Effector CD8-positive, alpha-beta T cell (primary cell): ENCODE data around the gene RFT1.
"Not testable (repeated sequence)": the region's sequence is repeated elsewhere in the genome, so short reads cannot be mapped to it uniquely, and the experiment has no call there.

Source experiments
- DNase-seq: peaks from one replicate; lab custom pipeline; 2025; lab: John Stamatoyannopoulos, UW

RFT1 gene

GRCh38 chr3:53163444-53164387 is 33.5 kb upstream of the RFT1 start:
- no peak for DNase-seq

- DNase-seq = no peak
Measured at GRCh38 chr3:53162672-53163443, 32.6 kb upstream of the RFT1 start.

DNA sequence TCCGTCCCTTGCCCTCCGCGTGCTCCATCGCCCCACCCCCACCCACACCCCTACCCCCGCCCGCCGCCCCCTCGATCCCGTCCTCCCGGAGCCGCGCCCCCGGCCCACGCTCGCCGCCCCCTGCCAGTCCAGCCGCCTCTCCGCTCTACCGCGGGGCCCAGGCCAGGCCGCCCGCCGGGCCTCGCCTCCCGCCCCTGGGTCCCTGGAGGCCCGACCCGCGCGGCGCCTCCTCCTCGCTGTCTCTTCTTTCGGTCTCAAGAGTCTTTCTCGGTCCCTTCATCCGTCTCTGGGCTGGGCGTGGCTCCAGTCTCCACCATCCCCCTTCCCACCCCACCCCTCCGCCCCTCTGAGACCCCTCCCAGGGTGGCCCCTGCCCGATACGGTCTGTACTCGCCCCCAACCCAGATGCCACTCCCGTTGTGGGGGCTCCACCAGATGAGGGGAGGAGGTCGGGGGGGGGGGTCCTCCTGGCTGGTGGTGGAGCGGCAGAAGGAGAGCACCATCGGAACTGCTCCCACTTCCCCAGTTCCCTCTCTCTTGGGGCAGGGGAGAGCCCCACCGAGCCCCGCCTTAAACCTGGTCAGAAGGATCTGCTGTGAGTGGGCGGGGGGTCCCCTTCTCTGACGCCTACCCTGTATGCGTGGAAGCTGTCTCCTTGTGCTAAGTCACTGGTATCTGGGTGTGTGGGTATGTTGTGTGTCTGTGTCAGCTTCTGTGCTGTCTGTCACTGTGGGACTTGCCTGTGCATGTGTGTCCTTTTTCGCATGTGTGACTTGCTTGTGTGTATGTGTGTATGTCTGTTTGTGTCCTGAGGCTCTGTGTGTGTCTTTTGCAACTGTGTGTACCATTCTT is 31.8 kb upstream of the RFT1 start:
- DNase-seq = peak; percentile 8

DNA sequence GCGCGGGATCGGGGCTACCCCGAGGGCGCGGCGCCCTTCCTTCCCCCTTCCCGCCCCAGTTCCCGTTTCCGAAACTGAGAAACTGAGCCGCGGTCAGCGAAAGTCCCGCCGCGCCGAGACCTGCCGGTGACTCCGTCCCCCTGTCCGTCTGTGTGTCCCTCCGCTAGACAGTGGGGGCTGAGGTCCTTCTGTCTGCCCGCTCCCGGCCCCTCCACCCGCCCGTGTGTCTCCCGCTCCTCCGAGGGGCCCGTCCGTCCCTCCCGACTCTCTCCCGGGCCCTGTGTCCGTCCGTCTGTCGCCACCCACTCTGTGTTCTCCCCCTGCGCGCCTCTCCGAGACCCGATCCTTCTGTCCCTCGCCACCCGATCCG is 31.2 kb upstream of the RFT1 start:
- no peak for DNase-seq

DNA sequence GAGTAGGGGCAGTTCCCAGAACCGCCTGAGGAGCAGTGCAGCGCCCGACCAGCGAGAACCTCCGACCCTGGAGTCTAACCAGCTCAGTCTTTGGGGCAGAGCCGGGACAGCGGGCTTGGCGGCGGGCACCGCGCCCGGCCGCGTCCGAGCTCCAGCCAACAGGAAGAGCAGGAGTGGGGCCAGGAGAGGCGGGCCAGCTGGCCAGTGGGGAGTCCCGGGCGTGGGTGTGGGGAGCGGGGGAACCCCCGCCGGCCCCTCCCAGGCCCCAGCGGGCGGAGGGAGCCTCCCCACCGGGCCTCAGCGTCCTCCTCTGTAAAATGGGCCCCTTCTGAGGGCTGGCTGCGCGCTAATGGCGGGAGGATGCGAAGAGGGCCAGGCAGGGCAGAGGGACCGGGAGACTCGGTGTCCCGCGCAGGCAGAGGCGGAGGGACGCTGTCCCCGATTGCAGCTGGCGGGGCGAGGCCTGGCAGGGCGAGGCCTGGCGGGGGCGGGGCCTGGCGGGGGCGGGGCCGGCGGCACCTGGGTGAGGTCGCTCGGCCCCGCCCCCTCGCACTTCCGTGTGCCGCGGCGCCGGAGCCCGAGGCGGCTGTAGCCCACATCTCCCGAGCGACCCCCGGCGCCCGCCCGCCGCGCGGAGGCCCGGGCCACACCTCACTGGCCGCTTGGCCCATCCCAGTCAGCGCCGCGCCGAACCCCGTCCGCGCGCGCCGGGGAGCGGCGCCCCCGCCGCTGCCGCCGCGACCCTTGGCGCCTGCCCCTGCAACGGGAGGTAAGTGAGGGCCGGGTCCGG is 30.6 kb upstream of the RFT1 start, which contains the start of gene PRKCD:
Gene PRKCD (plus strand): TSS at position 550 of the 790 bp plus-strand sequence. CDS start 17,214 bp downstream, outside the sequence.
- peak; percentile 75 for DNase-seq

GRCh38 chr3:53160061-53160659 is 29.9 kb upstream of the RFT1 start:
- no peak for DNase-seq

- DNase-seq = no peak
Measured at GRCh38 chr3:53159156-53160060, 29.2 kb upstream of the RFT1 start.

DNA sequence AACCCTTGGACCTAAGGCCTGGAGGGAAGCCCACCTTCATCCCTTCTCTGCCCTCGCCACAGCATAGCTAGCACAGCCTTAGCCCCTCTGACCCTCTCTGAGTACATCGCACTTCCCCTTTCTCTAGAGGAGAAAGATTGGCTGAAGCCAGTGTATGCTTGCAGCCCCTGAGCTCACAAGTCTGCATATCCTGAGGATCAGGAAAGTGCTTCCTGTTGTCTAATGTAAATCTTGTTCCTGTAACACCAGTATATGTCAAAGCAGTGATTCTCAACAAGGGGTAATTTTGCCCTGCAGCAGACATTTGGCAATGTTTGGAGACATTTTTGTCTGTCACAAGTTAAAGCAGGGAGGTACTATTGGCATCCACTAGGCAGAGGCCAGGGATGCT is 28.5 kb upstream of the RFT1 start:
- no peak for DNase-seq

DNA sequence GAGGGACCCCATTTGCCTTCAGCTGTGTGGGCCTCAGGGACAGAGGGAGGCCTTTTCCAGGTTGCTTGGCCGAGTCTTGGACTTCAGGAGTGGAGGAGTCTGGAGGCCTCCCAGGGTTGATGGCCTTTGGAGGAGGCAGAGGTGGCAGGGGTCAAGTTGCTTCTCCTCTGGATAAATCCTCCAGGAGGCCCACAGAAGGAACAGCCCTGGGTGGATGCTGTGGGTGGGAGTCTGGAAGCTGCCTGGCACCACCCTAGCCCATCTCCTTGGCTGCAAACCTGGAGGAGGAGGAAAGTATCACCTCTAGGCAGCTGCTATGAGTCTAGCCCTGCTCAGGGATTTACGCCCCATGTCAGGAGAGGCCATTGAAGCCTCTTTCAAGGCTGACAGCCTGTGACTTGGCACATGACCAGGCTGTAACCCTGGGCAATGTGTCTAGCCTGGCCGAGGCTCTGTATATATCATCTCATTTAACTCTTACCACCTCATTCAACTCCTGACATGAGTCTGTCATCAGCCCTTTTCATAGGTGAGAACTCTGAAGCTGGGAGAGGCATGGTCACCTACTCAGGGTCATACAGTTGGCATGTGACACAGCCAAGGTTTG is 27.8 kb upstream of the RFT1 start:
- no peak for DNase-seq

DNA sequence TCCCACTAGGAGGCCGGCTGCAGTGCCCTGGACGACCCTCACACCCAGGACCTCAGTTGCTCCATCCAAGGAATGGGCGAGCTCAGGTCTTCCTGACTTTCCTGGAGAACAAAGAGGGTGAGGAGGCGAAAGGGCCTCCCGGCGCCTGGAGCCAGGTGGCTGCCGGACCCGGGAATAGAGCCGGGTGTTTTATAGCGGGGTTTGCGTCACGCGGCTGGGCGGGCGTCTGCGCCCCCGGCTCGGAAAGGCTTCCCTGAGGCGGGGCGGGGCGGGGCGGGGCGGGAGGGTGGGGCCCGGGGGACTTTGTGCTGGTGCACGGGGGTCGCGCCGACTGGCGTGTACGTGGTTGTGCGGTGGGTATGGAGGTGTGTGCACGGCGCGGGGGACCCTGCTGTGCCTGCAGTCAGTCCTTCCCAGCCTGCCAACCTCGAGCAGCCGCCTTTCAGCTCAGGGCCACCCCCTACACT is 26.2 kb upstream of the RFT1 start:
- DNase-seq = no peak

DNA sequence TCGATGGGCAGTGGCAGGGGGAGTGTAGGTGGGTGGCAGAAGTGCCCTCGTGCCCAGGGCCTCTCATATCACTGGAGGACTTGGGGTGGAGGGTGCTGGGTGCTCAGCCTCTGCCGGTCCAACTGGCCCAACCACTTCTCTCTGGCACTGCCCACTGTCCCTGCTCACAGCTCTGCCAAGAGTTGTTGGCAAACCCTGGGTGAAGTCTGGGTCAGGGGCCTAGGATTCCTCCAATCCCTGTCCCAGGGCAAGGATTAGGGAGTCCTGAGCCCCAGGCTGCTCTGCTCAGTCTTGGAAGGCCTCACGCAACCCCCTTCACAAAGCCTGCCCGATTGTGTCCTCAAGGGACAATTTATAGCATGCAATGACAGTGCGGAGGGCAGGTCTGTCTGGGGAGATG is 25.5 kb upstream of the RFT1 start:
- DNase-seq = no peak

DNA sequence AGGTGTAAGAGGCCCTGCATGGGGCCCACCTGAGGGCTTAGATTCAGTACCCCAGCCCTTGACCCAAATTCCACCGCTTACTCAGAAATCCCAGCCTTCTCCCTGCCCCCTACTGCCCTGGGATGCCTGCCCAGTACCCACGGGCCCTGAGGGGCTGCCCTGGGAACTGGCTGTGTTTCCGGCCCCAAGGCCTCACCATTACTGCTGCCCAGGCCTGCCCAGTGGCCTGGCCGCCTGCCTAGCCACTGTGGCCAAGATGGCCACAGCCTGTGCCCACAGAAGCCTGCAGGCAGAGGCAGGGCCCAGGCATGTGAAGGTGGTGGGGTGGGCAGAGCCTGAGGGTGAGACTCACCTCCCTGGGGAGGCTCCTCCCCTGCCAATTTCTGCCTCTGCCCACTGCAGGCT is 24.6 kb upstream of the RFT1 start:
- DNase-seq = no peak

DNA sequence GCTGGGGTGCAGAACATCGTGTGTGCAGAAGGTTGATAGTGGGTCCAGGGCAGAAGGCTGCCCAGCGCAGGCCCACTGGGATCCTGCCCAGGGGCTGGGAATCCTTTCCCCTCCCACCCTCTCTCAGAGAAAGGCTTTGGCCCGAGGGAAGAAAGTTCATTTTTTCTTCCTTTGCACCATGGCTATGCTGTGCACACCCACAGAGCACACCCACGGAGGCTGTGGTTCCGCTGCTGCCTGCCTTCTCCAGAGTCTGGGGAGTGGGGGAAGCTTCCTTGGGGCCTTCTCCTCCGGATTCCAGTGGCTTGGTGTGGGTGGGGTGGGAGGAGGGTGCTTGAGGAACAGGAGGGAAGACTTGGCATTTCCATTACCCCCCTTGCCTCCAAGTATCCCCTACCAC is 23.7 kb upstream of the RFT1 start:
- DNase-seq = no peak

DNA sequence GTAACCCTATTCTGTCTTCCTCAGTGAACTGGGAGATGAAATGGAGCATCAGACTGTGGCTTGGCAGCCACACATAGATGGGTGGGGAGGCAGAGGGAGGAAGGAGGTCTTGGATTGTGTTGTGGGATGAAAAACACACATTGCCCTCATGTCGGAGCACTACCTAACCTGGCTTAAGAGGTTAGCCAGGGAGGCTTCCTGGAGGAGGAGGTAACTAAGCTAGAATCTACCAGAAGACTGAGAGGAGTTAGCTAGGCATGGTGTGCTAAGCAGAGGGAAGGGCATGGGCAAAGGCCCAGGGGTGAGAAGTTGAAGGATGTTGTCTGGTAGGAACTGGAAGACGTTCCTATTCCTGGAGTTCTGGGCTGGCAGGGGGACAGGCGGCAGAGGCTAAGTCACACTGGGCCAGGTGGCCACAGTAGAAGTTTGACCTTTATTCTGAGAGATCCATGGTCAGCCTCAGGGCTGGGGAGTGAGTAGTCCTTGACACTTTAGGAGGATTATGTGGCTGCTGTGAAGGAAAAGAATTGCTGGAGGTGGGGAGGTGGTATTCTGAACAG is 23.1 kb upstream of the RFT1 start:
- no peak for DNase-seq

DNA sequence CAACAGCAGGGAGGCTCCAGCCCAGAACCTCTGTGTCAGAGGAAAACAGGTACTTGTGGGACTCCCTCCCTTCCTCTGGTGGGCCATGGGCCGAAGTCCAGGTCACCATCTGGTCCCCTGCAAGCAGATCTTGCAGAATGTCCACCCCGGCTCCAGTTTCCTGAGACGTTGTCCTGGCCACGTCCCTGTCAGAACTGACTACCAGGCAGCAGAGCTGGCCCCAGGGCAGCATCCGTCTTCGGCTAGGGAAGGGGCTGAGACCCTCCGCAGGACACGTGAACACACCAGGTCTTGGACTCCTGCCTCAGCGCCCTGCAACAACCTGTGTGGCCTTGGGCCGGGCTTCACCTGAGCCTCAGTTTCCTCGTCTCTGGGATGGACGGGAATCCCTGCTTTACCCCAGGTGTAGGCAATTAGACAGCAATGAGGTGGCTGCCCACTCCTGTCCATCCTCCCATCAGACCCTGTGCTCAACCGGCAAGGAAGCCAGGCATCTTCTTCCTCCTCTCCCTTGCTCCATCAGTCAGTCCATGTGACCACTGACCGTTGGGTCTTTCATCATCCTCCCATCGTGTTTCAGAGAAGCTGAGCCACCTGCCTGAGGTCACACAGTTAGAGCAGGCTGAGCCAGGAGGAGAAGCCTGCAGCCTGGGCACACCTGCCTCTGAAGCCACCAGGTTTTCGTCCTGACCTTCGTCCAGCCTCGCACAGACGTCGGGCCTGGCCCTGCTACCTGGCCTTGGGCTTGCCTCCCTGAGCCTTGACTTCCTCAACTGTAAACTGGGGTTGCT is 21.8 kb upstream of the RFT1 start:
- no peak for DNase-seq

DNA sequence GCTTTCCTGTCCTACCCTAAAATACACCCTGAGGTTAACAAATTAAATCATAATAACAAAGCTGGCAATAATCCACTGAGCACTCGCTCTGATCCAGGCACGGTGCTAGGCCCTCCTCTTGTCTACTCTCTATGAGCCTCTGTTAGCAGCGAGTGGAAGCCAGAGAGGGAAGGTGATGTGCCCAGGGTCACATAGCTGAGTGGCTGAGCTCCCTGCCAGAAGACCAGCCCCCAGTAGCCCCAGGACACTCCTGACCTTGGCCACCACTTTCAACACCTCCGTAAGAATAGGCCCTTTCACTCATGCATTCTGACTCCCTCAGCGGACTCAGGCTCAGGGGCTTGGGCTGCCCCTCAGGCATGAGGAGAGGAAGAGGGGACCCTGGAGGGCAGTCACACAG is 21.2 kb upstream of the RFT1 start:
- no peak for DNase-seq

GRCh38 chr3:53151086-53151438 is 20.8 kb upstream of the RFT1 start:
- DNase-seq = not testable (repeated sequence)
